ENCODE results near the gene TMEM63A. TPM values are rescaled to one million over a fixed set of nuclear protein-coding genes. Genes with fewer than 3 reads are reported as not detected.

TMEM63A gene
- polyA plus RNA-seq, 3 donors, result 3.0 to 48.0 (median 5.8) TPM

DNA sequence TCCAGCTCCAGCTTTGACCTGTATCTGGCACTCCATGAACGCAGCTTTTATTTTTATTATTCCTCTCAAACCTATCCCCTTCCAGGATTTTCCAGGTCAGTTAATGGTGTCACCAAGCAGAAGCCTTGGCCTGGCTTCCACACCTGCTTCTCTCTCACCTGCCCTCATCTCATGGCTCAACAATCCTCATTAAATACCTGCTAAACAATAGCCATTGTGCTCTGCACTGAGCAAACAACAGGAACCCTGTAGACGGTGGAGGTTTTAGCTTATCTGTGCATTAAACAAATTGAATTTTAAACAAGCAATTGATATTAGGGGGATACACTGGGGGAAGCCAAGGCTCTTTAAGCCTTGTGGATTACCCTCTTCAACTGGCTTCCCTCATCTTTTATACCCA is 26.6 kb upstream of the TMEM63A start:
- WGBS (ENCODE audit: insufficient coverage), result no CpG with 5 or more reads among the region's 2 CpGs
- Mint-ChIP-seq H3K4me1 (no peaks in the 10 kb centered on the region), H3K9me3 (peaks cover 0 to 3% (median 0%) of the 10 kb centered on the region in 7 donors), H3K36me3 (peaks cover 11% of the 10 kb centered on the region in 2 donors), H3K27me3 (ENCODE audit: low read depth in 3 of 3) (peaks cover 0 to 2% (median 0%) of the 10 kb centered on the region in 3 donors), H3K4me3 (no peak overlapping the region), H3K27ac (no peak overlapping the region)
- H3K4me3 ChIP-seq (replicated peaks in 1 of 3; ENCODE audit: low read depth in 2 of 3, low read length in 3 of 3), result no peak overlapping the region
- intact Hi-C loops (cut with micrococcal nuclease), result no loop called here
- peaks cover 0 to 6% of the 10 kb centered on the region in 2 donors for H3K4me1 ChIP-seq (ENCODE audit: control insufficient read depth in 1 of 2, insufficient read depth in 2 of 2, low read length in 2 of 2)
- no peak for DNase-seq
- H3K27ac ChIP-seq (ENCODE audit: low read depth in 1 of 2, low read length in 2 of 2), result no peak overlapping the region
- no peak overlapping the region for H3K4me2 ChIP-seq (replicated peaks; ENCODE audit: extremely low read depth, low read length, poor library complexity, severe bottlenecking)
- no peaks in the 10 kb centered on the region for H3K27me3 ChIP-seq (ENCODE audit: control insufficient read depth in 2 of 2, insufficient read depth in 2 of 2, low read length in 2 of 2)
- H3K79me2 ChIP-seq (ENCODE audit: insufficient read depth, low read length), result no peaks in the 10 kb centered on the region
- peaks cover 3 to 10% of the 10 kb centered on the region in 2 donors for H3K36me3 ChIP-seq (replicated peaks in 1 of 2; ENCODE audit: control insufficient read depth in 1 of 2, insufficient read depth in 2 of 2, low read length in 2 of 2)
- H2AFZ ChIP-seq (ENCODE audit: insufficient read depth, low read depth, low read length, poor library complexity, severe bottlenecking), result no peak overlapping the region
- no peaks in the 10 kb centered on the region for H4K20me1 ChIP-seq (ENCODE audit: insufficient read depth, low read length)
- no peak overlapping the region for H3K9ac ChIP-seq (ENCODE audit: insufficient read depth, low read length, poor library complexity, severe bottlenecking)
- TF ChIP-seq, protein P1, sequence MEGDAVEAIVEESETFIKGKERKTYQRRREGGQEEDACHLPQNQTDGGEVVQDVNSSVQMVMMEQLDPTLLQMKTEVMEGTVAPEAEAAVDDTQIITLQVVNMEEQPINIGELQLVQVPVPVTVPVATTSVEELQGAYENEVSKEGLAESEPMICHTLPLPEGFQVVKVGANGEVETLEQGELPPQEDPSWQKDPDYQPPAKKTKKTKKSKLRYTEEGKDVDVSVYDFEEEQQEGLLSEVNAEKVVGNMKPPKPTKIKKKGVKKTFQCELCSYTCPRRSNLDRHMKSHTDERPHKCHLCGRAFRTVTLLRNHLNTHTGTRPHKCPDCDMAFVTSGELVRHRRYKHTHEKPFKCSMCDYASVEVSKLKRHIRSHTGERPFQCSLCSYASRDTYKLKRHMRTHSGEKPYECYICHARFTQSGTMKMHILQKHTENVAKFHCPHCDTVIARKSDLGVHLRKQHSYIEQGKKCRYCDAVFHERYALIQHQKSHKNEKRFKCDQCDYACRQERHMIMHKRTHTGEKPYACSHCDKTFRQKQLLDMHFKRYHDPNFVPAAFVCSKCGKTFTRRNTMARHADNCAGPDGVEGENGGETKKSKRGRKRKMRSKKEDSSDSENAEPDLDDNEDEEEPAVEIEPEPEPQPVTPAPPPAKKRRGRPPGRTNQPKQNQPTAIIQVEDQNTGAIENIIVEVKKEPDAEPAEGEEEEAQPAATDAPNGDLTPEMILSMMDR (IDR thresholded peaks at IDR 0.05), result no peak
- H3K9me3 ChIP-seq (replicated peaks in 1 of 2; ENCODE audit: control insufficient read depth in 1 of 2, insufficient read depth in 1 of 2, low read length in 2 of 2), result no peaks in the 10 kb centered on the region

DNA sequence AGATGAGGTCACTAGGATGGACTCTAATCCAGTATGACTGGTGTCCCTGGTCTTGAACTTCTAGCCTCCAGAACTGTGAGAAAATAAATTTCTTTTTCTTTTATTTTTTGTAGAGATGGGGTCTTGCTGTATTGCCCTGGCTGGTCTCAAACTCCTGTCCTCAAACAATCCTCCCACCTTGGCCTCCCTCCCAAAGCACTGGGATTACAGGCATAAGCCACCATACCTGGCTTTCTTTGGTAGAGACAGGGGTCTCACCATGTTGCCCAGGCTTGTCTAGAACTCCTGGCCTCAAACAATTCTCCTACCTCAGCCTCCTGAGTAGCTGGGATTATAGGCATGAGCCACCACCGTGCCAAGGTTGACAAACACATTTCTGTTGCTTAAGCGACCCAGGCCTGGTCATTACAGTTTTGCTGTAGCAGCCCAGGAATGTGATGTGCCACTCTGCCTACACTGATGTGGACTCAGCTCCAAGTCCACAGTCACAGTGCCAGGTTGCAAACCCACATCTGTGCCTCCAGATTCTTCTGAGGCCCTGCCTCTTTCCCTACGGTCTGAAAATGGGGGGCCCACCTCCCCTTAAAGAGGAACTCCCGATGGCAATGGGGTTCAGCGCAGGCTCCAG is 25.9 kb upstream of the TMEM63A start:
- H3K36me3 Mint-ChIP-seq, result peaks cover 5 to 11% of the 10 kb centered on the region in 2 donors
- H3K9me3 Mint-ChIP-seq, result peaks cover 0 to 3% (median 0%) of the 10 kb centered on the region in 7 donors
- H4K20me1 ChIP-seq (ENCODE audit: insufficient read depth, low read length), result no peaks in the 10 kb centered on the region
- intact Hi-C loops (cut with micrococcal nuclease), result no loop called here
- H3K9me3 ChIP-seq (replicated peaks in 1 of 2; ENCODE audit: control insufficient read depth in 1 of 2, insufficient read depth in 1 of 2, low read length in 2 of 2), result no peaks in the 10 kb centered on the region
- no peaks in the 10 kb centered on the region for H3K27me3 ChIP-seq (ENCODE audit: control insufficient read depth in 2 of 2, insufficient read depth in 2 of 2, low read length in 2 of 2)
- peak overlapping the region in 1 of 7 donors; percentile 23 for H3K27ac Mint-ChIP-seq
- no peak for DNase-seq
- no peak overlapping the region for H3K27ac ChIP-seq (ENCODE audit: low read depth in 1 of 2, low read length in 2 of 2)
- H3K4me3 Mint-ChIP-seq, result no peak overlapping the region
- H3K36me3 ChIP-seq (replicated peaks in 1 of 2; ENCODE audit: control insufficient read depth in 1 of 2, insufficient read depth in 2 of 2, low read length in 2 of 2), result peaks cover 2 to 6% of the 10 kb centered on the region in 2 donors
- H2AFZ ChIP-seq (ENCODE audit: insufficient read depth, low read depth, low read length, poor library complexity, severe bottlenecking), result no peak overlapping the region
- WGBS (ENCODE audit: insufficient coverage), result 90% methylated on average over 5 of the region's 5 CpGs
- H3K79me2 ChIP-seq (ENCODE audit: insufficient read depth, low read length), result no peaks in the 10 kb centered on the region
- H3K4me1 ChIP-seq (ENCODE audit: control insufficient read depth in 1 of 2, insufficient read depth in 2 of 2, low read length in 2 of 2), result peaks cover 0 to 6% of the 10 kb centered on the region in 2 donors
- TF ChIP-seq, protein P1 (IDR thresholded peaks at IDR 0.05), result no peak
- no peak overlapping the region for H3K4me3 ChIP-seq (replicated peaks in 1 of 3; ENCODE audit: low read depth in 2 of 3, low read length in 3 of 3)
- H3K4me2 ChIP-seq (replicated peaks; ENCODE audit: extremely low read depth, low read length, poor library complexity, severe bottlenecking), result no peak overlapping the region
- H3K4me1 Mint-ChIP-seq, result no peaks in the 10 kb centered on the region
- H3K9ac ChIP-seq (ENCODE audit: insufficient read depth, low read length, poor library complexity, severe bottlenecking), result no peak overlapping the region
- peaks cover 0 to 2% (median 0%) of the 10 kb centered on the region in 3 donors for H3K27me3 Mint-ChIP-seq (ENCODE audit: low read depth in 3 of 3)

Data from CD14-positive monocyte (primary cell).